Peyer's patch (tissue), 4 donors: ENCODE measurements around the gene LCN2.

Source experiments
- CTCF ChIP-seq, 6 experiments: fragments of 450-650 bp in 4 of 6; fragments of 200-600 bp in 2 of 6; sonication (generic) in 1 of 6; IDR thresholded peaks; one replicate each; pipeline ENCODE4 v1.5.1; 2017 to 2019; ENCODE audit warnings: antibody characterized with exemption in 6 of 6, mild to moderate bottlenecking in 3 of 6, moderate library complexity in 1 of 6
- POLR2A ChIP-seq, 2 donors: fragments of 450-650 bp; IDR thresholded peaks; one replicate each; pipeline ENCODE4 v1.5.1; 2017; ENCODE audit warnings: antibody characterized with exemption in 2 of 2, mild to moderate bottlenecking in 2 of 2, moderate library complexity in 2 of 2

DNA sequence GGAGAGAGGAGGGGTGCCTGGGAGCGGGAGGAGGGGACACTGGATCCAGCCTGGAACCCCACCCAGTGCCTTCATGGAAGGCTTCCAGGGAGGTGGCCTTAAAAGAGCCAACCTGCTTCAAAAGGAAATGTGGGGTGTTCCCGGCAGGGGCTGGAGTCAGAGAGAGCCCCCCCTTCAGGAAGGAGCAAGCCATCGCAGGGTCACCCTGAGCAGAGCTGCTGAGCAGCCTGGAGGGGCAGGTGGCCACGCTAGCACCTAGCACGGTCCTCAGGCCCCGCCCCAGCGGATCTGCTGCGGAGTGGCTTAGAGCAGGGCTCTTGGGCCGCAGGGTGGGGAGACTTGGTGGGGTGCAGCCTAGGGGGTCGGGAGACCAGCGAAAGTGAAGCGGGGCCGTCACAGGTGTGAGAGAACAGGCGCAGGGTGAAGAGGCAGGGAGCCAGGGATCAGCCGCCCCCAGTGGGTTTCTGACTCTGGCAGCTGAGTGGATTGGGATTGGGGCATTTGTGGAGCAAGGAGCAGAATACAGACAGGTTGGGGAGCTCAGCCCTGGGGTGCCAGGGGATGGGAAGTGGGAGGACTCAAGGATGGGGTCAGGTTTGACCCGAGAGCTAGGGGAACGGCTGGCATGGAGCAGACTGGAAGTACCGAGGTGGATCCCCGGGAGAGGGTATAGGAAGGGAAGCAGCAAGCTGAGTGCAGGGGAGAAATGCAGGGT is 1.5 kb downstream of the LCN2 start:
- TF ChIP-seq CTCF (IDR thresholded peaks at IDR 0.05) (peak in 3 of 6 experiments; percentile 9 to 22 (median 19)), POLR2A (IDR thresholded peaks at IDR 0.05) (no peak)
